GDM1 (cell line): ENCODE measurements around the gene RAPGEF2.

Experiments used
- DNase-seq: peaks from one replicate; lab custom pipeline; 2025; lab: John Stamatoyannopoulos, UW

The RAPGEF2 gene

GRCh38 chr4:159134429-159134828, 31.6 kb downstream of the RAPGEF2 start:
- no peak for DNase-seq

- DNase-seq: no peak
Measured at GRCh38 chr4:159137176-159137575, 34.3 kb downstream of the RAPGEF2 start.

DNA sequence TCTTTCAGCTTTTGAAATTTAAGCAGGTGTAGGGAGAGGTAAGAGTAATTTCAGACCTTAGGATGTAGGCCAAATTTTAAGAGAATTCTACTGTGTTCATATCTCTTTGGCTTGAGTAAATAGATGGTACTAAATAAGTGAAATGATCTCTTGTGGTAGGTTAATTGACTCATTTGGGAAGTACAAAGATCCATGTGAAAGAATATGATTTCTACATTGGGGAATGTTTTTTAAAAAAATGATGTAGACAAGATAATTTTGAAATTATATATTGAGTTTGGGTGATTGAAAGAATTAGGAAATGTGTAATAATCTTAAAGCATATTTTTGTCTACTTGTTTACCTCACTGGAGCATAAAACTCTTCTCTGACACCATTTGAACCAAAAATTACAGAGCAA, 35.6 kb downstream of the RAPGEF2 start:
- DNase-seq: no peak

- DNase-seq: no peak
Measured at GRCh38 chr4:159141193-159141592, 38.3 kb downstream of the RAPGEF2 start.

DNA sequence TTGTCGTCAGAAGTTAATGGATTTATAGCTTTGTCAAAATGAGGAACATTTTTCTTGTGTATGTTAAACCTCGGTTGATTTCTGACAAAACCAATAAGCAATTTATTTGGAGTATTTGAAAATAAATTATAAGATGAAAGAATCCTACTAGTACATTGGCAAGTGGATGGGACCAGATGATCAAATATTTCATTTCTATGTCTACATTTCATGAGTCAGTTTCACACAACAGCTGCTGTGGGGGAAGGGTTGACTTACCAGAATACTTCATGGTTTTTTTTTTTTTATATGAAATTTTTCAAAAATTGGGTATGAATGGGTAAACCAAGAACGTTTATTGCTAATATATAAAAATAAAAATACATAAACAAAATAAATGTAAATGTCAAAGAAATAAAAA, 39.4 kb downstream of the RAPGEF2 start:
- DNase-seq: no peak

- DNase-seq: no peak
Measured at GRCh38 chr4:159142681-159143384, 40.0 kb downstream of the RAPGEF2 start.

GRCh38 chr4:159143687-159144086, 40.8 kb downstream of the RAPGEF2 start:
- DNase-seq: no peak

DNA sequence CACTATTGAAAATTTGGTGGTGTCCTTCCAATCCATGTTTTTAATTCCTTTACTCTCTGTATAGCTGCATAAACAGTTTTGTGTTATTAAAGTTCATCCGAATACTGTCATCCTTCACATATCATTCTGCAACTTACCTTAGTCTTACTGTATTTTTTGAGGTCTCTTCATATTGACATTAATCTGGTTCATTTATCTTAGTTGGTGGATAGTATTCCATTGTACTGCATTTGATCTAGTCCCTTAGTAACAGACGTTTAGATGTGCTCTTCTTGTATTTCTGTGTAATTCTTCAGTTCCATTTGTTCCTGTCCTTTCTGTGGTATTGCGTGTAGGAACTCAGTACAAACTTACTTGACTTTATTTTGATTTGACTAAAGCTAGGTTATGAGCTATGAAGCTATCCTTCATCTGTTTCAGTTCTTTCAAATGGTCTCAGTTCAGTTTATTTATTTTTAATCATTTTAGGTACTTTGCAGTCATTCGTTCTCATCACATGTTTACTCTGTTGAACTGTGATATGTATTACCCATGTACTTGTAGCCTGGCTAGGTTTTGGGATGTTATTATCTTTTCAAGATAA, 41.3 kb downstream of the RAPGEF2 start:
- DNase-seq: no peak

DNA sequence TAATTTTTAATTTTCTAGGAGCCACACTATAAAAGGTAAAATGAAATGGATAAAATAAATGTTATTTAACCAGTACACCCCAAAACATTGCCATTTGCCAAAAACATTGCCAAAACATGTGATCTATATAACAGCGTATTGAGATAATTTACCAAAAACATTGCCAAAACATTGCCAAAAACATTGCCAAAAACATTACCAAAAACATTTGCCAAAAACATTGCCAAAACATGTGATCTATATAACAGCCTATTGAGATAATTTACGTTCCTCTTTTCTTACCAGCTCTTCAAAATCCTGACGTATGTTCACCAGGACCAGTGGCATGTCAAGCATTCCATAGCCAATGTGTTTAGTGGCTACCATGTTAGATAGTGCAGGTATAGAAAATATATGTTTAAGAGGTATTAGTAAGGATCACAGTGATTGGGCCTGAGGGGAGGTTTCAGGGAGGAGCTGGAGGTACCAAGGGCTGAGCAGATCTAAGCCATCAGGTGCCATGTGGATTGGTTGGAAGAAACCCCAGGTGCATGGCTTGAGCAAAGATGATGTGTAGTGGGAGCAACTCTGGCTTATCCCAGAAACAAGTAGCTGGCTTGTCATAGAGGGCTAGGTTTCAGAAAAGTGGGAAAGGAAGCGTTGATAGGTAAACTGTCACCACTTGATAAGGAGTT, 42.6 kb downstream of the RAPGEF2 start:
- no peak for DNase-seq

- DNase-seq: no peak
Measured at GRCh38 chr4:159145992-159146330, 43.1 kb downstream of the RAPGEF2 start.

DNA sequence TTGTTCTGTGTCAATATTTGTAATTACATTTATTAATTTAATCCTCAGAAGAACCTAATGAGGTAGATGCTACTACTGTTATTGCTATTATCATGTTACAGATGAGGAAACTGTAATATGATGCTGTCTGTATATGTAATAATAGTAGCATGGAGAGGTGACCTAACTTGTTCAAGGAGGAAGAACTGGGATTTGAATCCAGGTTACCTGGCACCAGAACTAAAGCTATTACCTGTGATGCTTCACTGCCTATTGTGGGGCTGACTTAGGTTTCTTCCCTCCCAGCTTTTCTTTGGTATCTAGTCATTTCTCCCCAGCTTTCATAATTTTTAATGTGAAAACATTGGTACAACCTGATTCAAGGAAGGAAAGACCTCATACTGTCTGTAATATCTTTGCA, 43.6 kb downstream of the RAPGEF2 start:
- no peak for DNase-seq

DNA sequence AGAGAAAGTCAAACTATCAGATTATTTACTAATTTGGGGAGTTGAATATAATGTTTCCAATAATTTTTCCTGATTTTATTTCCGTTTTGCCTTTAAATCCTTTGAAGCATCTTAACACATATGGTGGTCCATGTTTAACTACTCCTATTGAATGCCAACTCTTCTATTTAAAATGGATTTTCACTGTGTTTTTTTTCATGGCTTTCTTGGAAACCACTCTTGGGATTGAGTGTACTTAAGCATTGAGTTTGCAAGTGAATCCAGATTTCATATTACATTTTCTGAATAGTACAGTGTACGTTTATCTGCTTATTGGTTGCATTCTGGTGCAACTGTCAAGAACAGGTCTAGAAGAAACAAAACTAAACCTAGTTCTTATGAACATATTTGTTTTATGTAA, 45.6 kb downstream of the RAPGEF2 start:
- no peak for DNase-seq

- DNase-seq: no peak
Measured at GRCh38 chr4:159149666-159150065, 46.8 kb downstream of the RAPGEF2 start.

- no peak for DNase-seq
Measured at GRCh38 chr4:159150396-159150795, 47.5 kb downstream of the RAPGEF2 start.

- DNase-seq: no peak
Measured at GRCh38 chr4:159150821-159151390, 48.0 kb downstream of the RAPGEF2 start.

DNA sequence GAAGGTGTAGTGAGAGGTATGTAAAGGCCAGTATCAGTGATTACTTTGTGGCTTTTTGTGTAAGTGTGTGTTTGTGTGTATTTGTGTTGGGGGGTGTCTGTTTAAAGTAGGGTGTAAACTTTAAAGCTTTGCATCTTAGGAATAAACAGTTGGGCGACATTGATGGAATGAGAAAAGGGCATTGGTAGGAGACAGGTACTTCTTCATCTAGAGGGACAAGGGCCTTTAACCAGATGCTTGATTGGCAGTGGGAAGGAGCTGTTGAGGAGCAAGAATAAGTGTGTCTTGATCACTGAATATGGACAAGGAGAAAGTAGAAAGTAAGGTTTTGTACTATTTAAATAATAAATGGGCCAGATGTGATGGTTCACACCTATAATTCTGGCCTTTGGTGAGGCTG, 48.8 kb downstream of the RAPGEF2 start:
- no peak for DNase-seq

- DNase-seq: no peak
Measured at GRCh38 chr4:159152181-159152580, 49.3 kb downstream of the RAPGEF2 start.

- DNase-seq: no peak
Measured at GRCh38 chr4:159153669-159154068, 50.8 kb downstream of the RAPGEF2 start.

DNA sequence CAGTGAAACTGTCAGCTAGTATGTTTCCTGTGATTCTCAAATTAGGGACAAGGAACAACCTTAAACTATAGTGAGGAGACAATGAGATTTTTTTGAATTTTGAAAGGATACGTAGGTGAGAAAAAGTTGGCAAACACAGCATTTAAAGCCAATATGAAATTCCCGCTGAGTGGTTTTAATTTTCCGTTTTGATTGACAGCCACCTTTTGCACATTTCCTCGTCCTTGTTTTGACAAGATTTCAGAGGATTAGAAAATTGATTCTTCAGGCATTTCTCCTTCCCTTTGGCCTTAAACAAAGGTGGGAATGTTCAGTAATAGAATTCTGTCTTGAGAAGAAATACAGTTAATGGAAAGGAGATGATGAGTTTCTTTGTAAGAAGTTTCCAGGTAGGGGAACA, 52.2 kb downstream of the RAPGEF2 start:
- no peak for DNase-seq

GRCh38 chr4:159158083-159158617, 55.3 kb downstream of the RAPGEF2 start:
- DNase-seq: no peak

DNA sequence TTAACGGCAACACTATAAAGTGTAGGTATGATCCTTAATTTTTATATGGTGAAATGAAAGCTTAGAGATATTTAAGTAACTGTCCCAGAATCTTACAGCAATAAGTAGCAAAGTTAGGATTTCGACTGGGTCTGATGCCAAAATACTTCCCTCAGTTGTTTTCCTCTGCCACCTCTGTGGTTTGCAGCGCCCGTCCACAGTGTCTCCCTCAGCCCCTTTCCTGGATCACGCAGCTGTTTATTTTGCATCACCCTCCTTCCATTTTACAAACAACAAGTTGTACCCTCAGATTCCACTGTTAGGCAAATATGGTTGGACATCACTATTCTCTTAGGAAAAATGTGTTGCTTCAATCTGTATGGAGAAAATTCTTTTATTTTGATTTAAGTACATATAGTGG, 56.1 kb downstream of the RAPGEF2 start:
- DNase-seq: no peak

GRCh38 chr4:159159611-159160010, 56.7 kb downstream of the RAPGEF2 start:
- DNase-seq: no peak

DNA sequence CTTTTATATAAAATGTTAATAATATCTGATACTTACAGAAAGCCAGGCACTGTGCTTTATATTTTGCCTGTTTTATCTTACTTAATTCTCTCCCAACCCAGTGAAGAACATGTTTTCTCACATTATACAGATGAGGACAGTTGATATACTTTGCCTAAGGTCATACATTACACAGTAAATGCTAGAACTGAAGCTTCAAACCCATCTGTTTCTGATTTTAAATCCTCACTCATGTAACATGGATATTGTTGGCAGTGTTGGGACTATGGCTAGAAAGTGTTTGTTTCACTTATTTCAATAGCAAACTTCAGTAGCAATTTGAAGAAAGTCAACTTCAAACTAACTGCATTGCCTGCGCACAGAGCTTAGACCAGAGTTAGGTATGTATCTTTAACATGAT, 57.4 kb downstream of the RAPGEF2 start:
- DNase-seq: no peak
